ENCODE results near the gene SIRT7. TPM values are rescaled to one million over a fixed set of nuclear protein-coding genes. Genes with fewer than 3 reads are reported as not detected.

Gene SIRT7
- total RNA-seq, 1 donor, result 31.2 TPM

GRCh38 chr17:81890447-81891302 lies 27.3 kb downstream of the SIRT7 start:
- DNase-seq (ENCODE audit: low read depth in 2 of 3, low spot score in 2 of 3), result peak in 1 of 3 donors; percentile 41

- DNase-seq (ENCODE audit: low read depth in 2 of 3, low spot score in 2 of 3), result no peak
These were observed 28.4 kb downstream of the SIRT7 start for GRCh38 chr17:81889602-81890001.

GRCh38 chr17:81888988-81889595 lies 28.9 kb downstream of the SIRT7 start:
- no peak for DNase-seq (ENCODE audit: low read depth in 2 of 3, low spot score in 2 of 3)

- DNase-seq (ENCODE audit: low read depth in 2 of 3, low spot score in 2 of 3), result no peak
These were observed 29.6 kb downstream of the SIRT7 start for GRCh38 chr17:81888105-81888987.

GRCh38 chr17:81885869-81886548 lies 32.0 kb downstream of the SIRT7 start:
- no peak for DNase-seq (ENCODE audit: low read depth in 2 of 3, low spot score in 2 of 3)

- no peak for DNase-seq (ENCODE audit: low read depth in 2 of 3, low spot score in 2 of 3)
These were observed 32.5 kb downstream of the SIRT7 start for GRCh38 chr17:81885454-81885853.

- DNase-seq (ENCODE audit: low read depth in 2 of 3, low spot score in 2 of 3), result no peak
These were observed 33.0 kb downstream of the SIRT7 start for GRCh38 chr17:81884968-81885367.

GRCh38 chr17:81884520-81884919 lies 33.5 kb downstream of the SIRT7 start:
- DNase-seq (ENCODE audit: low read depth in 2 of 3, low spot score in 2 of 3), result no peak

- DNase-seq (ENCODE audit: low read depth in 2 of 3, low spot score in 2 of 3), result no peak
These were observed 38.9 kb downstream of the SIRT7 start for GRCh38 chr17:81879121-81879520.

GRCh38 chr17:81878294-81878693 lies 39.7 kb downstream of the SIRT7 start:
- DNase-seq (ENCODE audit: low read depth in 2 of 3, low spot score in 2 of 3), result no peak

- DNase-seq (ENCODE audit: low read depth in 2 of 3, low spot score in 2 of 3), result no peak
These were observed 40.4 kb downstream of the SIRT7 start for GRCh38 chr17:81877569-81877968.

GRCh38 chr17:81871387-81872230 lies 46.4 kb downstream of the SIRT7 start:
- peak; percentile 91 to 93 (median 92) for DNase-seq (ENCODE audit: low read depth in 2 of 3, low spot score in 2 of 3)

- DNase-seq (ENCODE audit: low read depth in 2 of 3, low spot score in 2 of 3), result no peak
These were observed 47.0 kb downstream of the SIRT7 start, which contains the start of gene ARHGDIA for GRCh38 chr17:81870981-81871386. Gene ARHGDIA, minus strand, starts transcription at chr17:81871337. Its CDS starts 1,407 bp downstream, at chr17:81869930.

- peak in 1 of 3 donors; percentile 44 for DNase-seq (ENCODE audit: low read depth in 2 of 3, low spot score in 2 of 3)
These were observed 47.6 kb downstream of the SIRT7 start for GRCh38 chr17:81870131-81870980.

GRCh38 chr17:81869221-81870130 lies 48.5 kb downstream of the SIRT7 start:
- peak in 2 of 3 donors; percentile 48 to 50 for DNase-seq (ENCODE audit: low read depth in 2 of 3, low spot score in 2 of 3)

GRCh38 chr17:81868674-81869220 lies 49.2 kb downstream of the SIRT7 start:
- no peak for DNase-seq (ENCODE audit: low read depth in 2 of 3, low spot score in 2 of 3)

GRCh38 chr17:81867991-81868673 lies 49.8 kb downstream of the SIRT7 start:
- DNase-seq (ENCODE audit: low read depth in 2 of 3, low spot score in 2 of 3), result no peak
